Keratinocyte (primary cell): Measurements from ENCODE around the gene SLC43A1. TPM values are rescaled to one million over a fixed set of nuclear protein-coding genes. Genes with fewer than 3 reads are reported as not detected.

Experiments
- DNase-seq: peaks from one replicate; pipeline ENCODE4 v3.0.0-alpha.2; 2011; ENCODE audit warnings: low read depth, missing footprints, low spot score
- FAIRE-seq: peaks from 2 replicates; lab custom pipeline; 2011; peaks lifted over from hg19 to GRCh38; lab: Jason Lieb, UNC
- H2AFZ ChIP-seq: 2 replicates; pipeline ENCODE4 v1.6.0; 2012; ENCODE audit warnings: low read length, control low read depth, inconsistent platforms; ENCODE audit not compliant: control insufficient read depth
- H3K27ac ChIP-seq: 2 replicates; pipeline ENCODE4 v1.5.1; 2011; ENCODE audit warnings: low read length; ENCODE audit not compliant: control insufficient read depth, insufficient read depth
- H3K27me3 ChIP-seq: 3 replicates; pipeline ENCODE4 v1.6.0; 2011; ENCODE audit warnings: low read length; ENCODE audit not compliant: control insufficient read depth, insufficient read depth; ENCODE audit errors: extremely low read depth
- H3K36me3 ChIP-seq, 2 experiments: 2 replicates in 1 of 2; 3 replicates in 1 of 2; pipeline ENCODE4 v1.5.1; 2011; ENCODE audit warnings: low read length in 2 of 2, mild to moderate bottlenecking in 1 of 2; ENCODE audit not compliant: control insufficient read depth in 2 of 2, insufficient read depth in 2 of 2; ENCODE audit errors: extremely low read depth in 1 of 2
- H3K4me1 ChIP-seq: 3 replicates; pipeline ENCODE4 v1.5.1; 2011; ENCODE audit warnings: low read length; ENCODE audit not compliant: control insufficient read depth, insufficient read depth; ENCODE audit errors: extremely low read depth
- H3K4me2 ChIP-seq: 3 replicates; pipeline ENCODE4 v1.6.0; 2011; ENCODE audit warnings: low read depth, low read length; ENCODE audit not compliant: control insufficient read depth, insufficient read depth; ENCODE audit errors: extremely low read depth
- H3K4me3 ChIP-seq, 3 experiments: fragments of 200-600 bp in 1 of 3; sonication (generic) in 1 of 3; 2 replicates in 2 of 3; 3 replicates in 1 of 3; pipeline ENCODE4 v1.5.1; 2011 to 2016; ENCODE audit warnings: low read length in 3 of 3, mild to moderate bottlenecking in 3 of 3, control low read depth in 2 of 3, inconsistent platforms in 1 of 3, low read depth in 1 of 3, mixed read lengths in 1 of 3, mixed run types in 1 of 3, moderate library complexity in 1 of 3; ENCODE audit not compliant: control insufficient read depth in 2 of 3, insufficient read depth in 2 of 3; ENCODE audit errors: extremely low read depth in 1 of 3
- H3K79me2 ChIP-seq: 2 replicates; pipeline ENCODE4 v1.6.0; 2012; ENCODE audit warnings: low read length; ENCODE audit not compliant: control insufficient read depth, insufficient read depth
- H3K9ac ChIP-seq: 3 replicates; pipeline ENCODE4 v1.6.0; 2011; ENCODE audit warnings: low read length; ENCODE audit not compliant: control insufficient read depth, insufficient read depth; ENCODE audit errors: extremely low read depth
- H3K9me1 ChIP-seq: 3 replicates; pipeline ENCODE4 v1.6.0; 2011; ENCODE audit warnings: low read length; ENCODE audit not compliant: control insufficient read depth, insufficient read depth; ENCODE audit errors: extremely low read depth
- H3K9me3 ChIP-seq: 2 replicates; pipeline ENCODE4 v1.5.1; 2012; ENCODE audit warnings: low read depth, low read length; ENCODE audit not compliant: control insufficient read depth
- H4K20me1 ChIP-seq: 3 replicates; pipeline ENCODE4 v1.6.0; 2011; ENCODE audit warnings: low read length; ENCODE audit not compliant: control insufficient read depth, insufficient read depth; ENCODE audit errors: extremely low read depth
- EZH2 ChIP-seq: IDR thresholded peaks from one replicate; pipeline ENCODE4 v1.6.1; 2012; ENCODE audit warnings: inconsistent platforms, mild to moderate bottlenecking, low read length, moderate library complexity
- dilution Hi-C: fragments of 300-500 bp; cut with MboI; formaldehyde crosslinking; loops from one replicate; pipeline ENCODE4 v1.7.0; 2020; ENCODE audit warnings: low sequenced_read_pairs; ENCODE audit not compliant: extremely low pct_ligation_motif_present
- polyA plus RNA-seq, 5 experiments: library from polyadenylated mRNA; depleted of rRNA in 3 of 5; stranded (reverse) in 3 of 5; stranded (forward) in 1 of 5; unstranded in 1 of 5; fragments of >200 nt; gene quantifications; 1 replicate in 1 of 5; 2 replicates in 3 of 5; 3 replicates in 1 of 5; pipeline versions ENCODE4 v1.2.1 to v1.2.3, GENCODE V29; 2011 to 2012; ENCODE audit warnings: missing spikeins in 2 of 5, low read depth in 1 of 5, low replicate concordance in 1 of 5
- TF ChIP-seq, protein P1 (sequence below), 3 experiments: IDR thresholded peaks in 1 of 3; conservative IDR thresholded peaks in 1 of 3; optimal IDR thresholded peaks in 1 of 3; 2 replicates in 2 of 3; 3 replicates in 1 of 3; pipeline versions ENCODE3 to v1.5.1; 2011; ENCODE audit warnings: low read length in 3 of 3, mild to moderate bottlenecking in 3 of 3, moderate library complexity in 2 of 3, control low read depth in 1 of 3, inconsistent platforms in 1 of 3; ENCODE audit not compliant: insufficient read depth in 2 of 3; ENCODE audit errors: extremely low read depth in 1 of 3

Gene SLC43A1
- polyA plus RNA-seq, 1 donor (not counting 4 experiments of a cell fraction or from before 2014, with no cell fraction given) = 0.75 TPM

DNA sequence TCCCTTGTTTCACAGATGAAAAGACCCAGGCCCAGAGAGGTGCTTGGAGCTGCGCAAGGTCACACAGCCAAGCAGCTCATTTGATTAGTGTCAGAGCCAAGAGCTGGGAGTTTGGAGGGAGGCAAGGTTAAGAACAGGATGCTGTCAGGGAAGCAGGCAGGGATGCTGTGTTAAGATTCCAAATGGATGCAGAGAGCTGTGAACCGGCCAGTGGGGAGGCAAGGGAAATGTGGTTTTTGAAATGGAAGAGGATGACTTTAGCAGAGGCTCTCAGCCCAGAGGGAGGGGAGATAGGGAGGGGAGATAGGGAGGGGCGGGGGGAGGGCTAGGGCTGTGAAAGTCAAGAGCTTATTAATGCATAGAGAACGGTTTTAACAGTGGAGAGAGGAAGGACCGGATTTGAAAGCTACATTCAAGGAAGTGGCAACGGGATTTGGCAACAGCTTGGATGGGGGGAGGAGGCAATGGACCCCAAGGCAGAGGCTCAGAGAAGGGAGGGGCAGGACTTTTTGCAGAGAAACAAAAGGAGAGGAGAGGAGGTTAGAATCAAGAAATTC lies 42.1 kb downstream of the SLC43A1 start:
- DNase-seq (no peak), FAIRE-seq (no peak)
- Histone ChIP-seq H3K27me3 (peaks cover 25% of the 10 kb centered on the region), H3K9me3 (no peaks in the 10 kb centered on the region), H3K79me2 (no peaks in the 10 kb centered on the region), H2AFZ (no peak overlapping the region), H3K9ac (no peak overlapping the region), H3K4me3 (no peak overlapping the region), H3K9me1 (no peaks in the 10 kb centered on the region), H3K4me2 (no peak overlapping the region), H3K27ac (no peak overlapping the region), H3K36me3 (no peaks in the 10 kb centered on the region), H3K4me1 (peaks cover 8% of the 10 kb centered on the region), H4K20me1 (no peaks in the 10 kb centered on the region)
- dilution Hi-C loops = no loop called here
- TF ChIP-seq, protein P1, sequence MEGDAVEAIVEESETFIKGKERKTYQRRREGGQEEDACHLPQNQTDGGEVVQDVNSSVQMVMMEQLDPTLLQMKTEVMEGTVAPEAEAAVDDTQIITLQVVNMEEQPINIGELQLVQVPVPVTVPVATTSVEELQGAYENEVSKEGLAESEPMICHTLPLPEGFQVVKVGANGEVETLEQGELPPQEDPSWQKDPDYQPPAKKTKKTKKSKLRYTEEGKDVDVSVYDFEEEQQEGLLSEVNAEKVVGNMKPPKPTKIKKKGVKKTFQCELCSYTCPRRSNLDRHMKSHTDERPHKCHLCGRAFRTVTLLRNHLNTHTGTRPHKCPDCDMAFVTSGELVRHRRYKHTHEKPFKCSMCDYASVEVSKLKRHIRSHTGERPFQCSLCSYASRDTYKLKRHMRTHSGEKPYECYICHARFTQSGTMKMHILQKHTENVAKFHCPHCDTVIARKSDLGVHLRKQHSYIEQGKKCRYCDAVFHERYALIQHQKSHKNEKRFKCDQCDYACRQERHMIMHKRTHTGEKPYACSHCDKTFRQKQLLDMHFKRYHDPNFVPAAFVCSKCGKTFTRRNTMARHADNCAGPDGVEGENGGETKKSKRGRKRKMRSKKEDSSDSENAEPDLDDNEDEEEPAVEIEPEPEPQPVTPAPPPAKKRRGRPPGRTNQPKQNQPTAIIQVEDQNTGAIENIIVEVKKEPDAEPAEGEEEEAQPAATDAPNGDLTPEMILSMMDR (optimal IDR thresholded peaks at IDR 0.05 in 1 of 3, IDR thresholded peaks at IDR 0.05 in 1 of 3, conservative IDR thresholded peaks at IDR 0.05 in 1 of 3; ENCODE audit: extremely low read depth in 1 of 3, insufficient read depth in 2 of 3, low read length in 3 of 3) = no peak
- no peak for TF ChIP-seq EZH2

DNA sequence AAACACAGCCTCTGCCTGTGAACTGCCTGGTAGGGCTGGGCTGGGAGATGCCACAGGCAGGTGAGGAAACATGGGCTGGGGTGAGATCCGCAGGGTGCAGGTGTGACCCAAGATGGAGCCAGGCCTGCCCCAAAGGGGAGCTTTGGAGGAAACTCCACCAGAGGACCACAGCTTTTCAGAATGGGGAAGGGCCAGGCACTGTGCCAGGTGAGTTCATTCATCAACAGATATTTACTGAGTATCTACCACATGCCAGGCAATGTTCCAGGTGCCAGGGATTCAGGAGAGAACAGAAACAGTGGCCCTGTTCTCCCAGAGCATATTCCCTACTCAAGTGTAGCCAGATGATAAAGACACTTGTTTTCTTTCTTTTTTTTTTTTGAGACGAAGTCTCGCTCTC lies 44.0 kb downstream of the SLC43A1 start:
- no peak overlapping the region for H3K9ac ChIP-seq
- H3K4me3 ChIP-seq = no peak overlapping the region
- no peak overlapping the region for H3K27ac ChIP-seq
- H3K36me3 ChIP-seq = no peaks in the 10 kb centered on the region
- H3K4me1 ChIP-seq = peaks cover 6% of the 10 kb centered on the region
- H4K20me1 ChIP-seq = no peaks in the 10 kb centered on the region
- no peak for DNase-seq
- H3K27me3 ChIP-seq = peaks cover 10% of the 10 kb centered on the region
- no peaks in the 10 kb centered on the region for H3K9me3 ChIP-seq
- no peak overlapping the region for H2AFZ ChIP-seq
- TF ChIP-seq, protein P1 (optimal IDR thresholded peaks at IDR 0.05 in 1 of 3, IDR thresholded peaks at IDR 0.05 in 1 of 3, conservative IDR thresholded peaks at IDR 0.05 in 1 of 3; ENCODE audit: extremely low read depth in 1 of 3, insufficient read depth in 2 of 3, low read length in 3 of 3) = no peak
- no peak for TF ChIP-seq EZH2
- H3K9me1 ChIP-seq = no peaks in the 10 kb centered on the region
- no peaks in the 10 kb centered on the region for H3K79me2 ChIP-seq
- H3K4me2 ChIP-seq = no peak overlapping the region
- FAIRE-seq = no peak
- dilution Hi-C loops = no loop called here
